ENCODE data around the gene IKZF3.
A peak's percentile ranks its signal among the peaks of the same experiment; 100 is the strongest.
"Not testable (repeated sequence)": the region's sequence is repeated elsewhere in the genome, so short reads cannot be mapped to it uniquely, and the experiment has no call there.

IKZF3 gene

DNA sequence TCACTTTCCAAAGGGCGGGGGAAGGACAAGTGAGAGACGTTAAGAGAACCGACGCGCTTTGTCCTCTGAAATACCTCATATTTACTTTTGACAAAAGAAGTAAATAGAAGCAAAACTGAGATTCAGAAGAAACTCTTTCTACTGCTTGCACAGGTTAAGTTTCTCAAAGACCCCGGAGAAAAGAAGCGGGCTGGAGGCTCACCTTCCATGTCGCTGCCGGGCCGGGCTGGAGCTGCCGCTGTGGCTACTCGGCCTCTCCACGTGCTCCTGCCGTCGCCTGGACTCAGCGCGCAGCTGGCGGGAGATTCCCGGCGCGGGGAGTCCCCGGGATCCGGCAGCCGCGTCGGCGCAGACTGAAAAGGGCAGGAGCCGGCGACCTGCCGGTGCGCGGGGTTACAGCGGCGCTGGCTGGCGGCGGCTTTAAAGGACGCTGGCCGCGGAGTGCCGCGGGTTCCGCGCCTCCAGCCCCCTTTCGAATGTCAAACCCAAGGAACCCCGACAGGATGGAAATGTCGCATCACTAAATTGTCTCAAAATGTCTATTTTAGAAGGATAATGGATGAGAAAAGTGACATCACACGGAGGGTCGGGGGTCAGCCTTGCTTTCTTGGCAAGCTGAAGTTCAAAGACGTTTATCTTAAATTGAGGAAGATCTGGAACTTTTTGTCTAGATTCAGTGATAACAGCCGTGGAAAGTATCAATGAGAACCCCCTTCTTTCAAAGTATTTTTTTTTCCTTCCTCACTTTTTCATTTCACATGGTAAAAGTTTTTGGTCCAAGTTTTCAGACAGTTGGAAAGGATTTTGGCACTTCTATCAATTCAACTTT is at the start of gene IKZF3:
Gene IKZF3 (minus strand): TSS at position 395 of the 829 bp plus-strand sequence. CDS start 186 bp downstream, at position 209.
- peak; percentile 44 to 47 for ATAC-seq

DNA sequence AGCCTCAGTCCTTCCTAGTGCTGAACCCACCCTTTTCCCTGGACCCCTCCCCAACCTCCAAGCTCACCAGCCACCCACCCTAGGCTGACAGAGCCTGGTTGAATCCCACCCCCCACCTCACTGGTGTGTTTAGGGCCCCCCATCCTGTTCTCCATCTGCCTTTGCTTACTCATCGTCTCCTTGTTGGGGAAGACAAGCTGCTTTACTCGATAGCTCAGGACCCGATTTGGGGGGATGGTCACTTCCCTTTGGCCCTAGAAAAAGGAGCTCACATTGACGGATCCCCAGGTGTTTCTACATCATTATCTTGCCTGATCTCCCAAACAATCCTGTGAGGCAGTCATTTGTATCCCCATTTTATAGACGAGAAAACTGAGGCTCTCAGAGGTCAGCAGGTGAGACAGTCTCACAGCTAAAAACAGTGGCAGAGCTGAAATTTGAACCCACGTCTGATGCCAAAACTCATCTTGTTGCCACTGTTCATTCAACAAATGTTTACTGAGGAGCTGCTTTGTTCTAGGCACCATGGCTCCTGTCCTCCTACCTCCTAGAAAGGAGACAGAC is 44.8 kb upstream of the IKZF3 start:
- ATAC-seq = no peak

DNA sequence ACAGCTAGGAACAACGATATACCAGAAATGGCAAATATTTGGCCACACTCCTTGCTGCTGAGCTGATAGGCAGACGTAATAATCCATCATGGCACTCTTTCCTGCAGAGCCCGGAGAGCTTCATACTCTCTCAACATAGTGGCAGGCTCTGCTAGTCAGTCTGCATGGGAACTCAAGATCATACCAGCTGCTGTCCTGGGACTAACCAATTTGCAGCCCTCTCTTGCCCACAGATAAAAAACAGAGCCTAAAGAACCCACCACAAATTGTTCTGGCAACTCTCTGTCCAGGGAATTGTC is 40.8 kb upstream of the IKZF3 start:
- no peak for ATAC-seq

DNA sequence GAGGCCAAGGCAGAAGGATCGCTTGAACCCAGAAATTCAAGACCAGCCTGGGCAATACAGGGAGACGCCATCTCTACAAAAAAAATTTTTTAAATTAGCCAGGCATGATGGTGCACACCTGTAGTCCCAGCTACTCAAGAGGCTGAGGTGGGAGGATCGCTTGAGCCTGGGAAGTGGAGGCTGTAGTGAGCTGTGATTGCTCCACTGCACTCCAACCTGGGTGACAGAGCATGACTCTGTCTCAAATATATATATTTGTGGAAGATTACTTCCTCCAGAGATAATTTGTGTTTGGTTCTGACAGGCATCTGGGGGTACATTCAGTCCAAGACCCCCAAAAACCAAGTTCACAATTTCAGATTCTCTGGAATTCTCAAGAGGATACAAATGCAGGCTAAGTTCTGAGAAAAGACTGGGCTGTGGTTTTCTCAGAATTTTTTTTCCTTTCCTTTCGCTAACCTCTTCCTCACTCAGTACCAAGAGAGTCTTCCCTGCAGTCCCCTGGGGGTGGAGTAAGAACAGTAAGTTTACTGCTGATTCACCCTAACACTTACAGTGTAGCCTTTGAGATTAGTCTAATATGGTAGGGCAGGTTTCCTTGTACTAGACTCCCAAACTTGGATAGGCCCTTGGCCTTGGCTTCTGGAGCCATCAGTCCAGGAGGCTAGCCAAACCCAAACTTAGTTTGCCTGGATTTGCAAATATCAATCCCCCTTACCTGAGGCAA is 39.2 kb upstream of the IKZF3 start:
- ATAC-seq = peak; percentile 58 to 80

DNA sequence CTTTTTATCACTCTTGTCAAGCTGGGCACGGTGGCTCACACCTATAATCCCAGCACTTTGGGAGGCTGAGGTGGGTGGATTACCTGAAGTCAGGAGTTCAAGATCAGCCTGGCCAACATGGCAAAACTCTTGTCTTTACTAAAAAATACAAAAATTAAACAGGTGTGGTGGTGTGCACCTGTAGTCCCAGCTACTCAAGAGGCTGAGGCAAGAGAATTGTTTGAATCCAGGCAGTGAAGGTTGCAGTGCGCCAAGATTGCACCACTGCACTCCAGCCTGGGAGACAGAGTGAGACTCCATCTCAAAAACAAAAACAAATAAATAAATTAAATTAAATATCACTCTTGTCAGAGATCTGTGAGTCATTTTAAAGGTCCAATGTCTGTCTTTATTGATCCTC is 37.9 kb upstream of the IKZF3 start:
- not testable (repeated sequence) for ATAC-seq

DNA sequence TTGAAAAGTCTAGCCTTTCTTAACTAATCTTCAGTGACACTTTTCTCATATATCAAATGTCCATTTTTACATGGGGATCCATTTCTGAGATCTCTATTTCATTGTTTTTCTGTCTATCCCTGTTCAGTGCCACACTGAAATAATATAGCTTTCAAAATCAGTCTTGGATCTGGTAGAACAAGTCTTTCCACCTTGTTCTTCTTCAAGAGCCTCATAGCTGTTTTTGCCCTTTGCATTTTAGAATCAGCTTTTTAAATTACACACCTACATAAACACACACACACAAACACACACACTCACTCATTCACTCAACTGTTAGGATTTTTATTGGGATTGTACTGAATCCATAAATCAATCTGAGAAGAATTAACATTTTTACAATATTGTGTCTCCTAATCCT is 35.1 kb upstream of the IKZF3 start:
- no peak for ATAC-seq

DNA sequence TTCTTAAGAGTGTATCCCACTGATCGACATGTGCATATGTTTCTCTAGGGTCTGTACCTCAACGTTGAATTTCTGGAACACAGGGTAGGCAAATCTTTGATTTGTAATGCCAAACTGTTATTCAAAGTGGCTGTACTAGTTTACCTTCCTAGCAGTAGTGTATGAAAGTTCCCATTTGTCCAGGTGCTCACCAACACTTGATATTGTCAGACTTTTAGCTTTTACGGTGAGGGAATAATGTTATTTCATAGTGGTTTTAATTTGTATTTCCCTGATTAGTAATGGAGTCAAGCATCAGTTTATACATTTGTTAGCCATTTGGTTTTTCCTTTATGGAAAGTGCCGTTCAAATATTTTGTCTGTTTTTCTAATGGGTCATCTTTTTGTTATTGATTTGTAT is 34.0 kb upstream of the IKZF3 start:
- ATAC-seq = no peak

DNA sequence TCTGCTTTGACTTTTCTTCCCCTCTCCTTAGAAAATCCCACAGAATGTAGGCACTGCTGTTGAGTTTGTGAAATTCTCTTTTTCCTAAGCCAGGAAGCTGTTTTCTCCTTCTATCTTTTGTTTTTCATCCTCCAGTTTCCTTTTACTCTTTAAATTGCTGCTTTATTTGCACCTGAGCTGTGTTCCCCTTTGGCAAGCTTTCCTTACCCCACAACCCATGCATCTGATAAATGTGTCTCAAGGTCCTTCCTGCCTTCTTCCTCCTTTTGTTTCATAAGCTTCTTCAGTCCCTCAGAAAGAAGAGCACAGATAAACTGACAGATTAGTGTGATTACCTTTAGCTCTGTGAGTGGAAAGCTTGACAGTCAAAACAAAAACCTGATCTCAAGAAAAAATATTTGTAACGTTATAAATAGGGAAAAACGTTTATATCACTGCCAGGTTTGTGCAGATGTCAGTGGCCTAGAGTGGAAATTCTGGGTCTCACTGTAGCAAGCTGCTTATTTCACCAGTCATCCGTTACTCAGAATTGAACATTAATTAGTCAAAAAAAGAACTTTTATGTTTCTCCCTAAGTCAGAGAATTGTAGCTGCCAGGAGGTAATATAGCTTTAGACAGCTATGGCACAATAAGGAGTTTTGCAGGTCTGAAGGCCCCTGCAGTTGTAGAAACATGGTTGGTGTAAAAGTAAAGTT is 30.7 kb upstream of the IKZF3 start:
- peak in 1 of 2 donors; percentile 49 for ATAC-seq

DNA sequence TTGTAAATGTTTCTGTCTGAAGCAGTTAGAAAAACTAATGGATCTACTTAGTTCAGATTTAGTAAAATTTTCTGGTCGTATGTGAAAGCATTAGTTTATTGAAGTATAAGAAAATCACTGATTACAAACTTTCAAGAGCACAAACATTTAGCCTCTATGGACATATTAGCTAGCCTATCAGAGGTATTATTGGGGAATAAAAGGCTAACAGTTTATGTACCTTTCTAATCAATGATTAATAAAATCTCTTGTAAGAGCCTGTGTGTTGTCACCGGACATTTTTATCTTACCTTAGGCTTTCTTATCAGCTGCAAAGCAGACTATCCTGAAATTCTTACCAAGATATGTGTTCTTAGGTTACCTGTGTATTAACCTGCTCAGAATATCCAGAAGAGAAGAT is 25.1 kb upstream of the IKZF3 start:
- no peak for ATAC-seq

DNA sequence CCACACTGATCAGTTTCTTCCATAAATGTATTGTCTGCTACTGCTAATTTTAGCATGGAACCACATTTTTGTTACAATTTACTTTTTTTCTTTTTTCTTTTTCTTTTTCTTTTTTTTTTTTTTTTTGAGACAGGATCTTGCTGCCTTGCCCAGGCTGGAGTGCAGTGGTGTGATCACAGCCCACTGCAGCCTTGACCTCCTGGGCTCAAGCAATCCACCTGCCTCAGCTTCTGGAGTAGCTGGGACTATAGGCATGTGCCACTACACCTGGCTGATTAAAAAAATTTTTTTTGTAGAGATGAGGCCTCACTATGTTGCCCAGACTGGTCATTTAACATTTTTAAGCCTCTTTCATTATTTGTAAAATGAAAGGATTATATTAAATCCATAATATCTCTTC is 23.0 kb upstream of the IKZF3 start:
- no peak for ATAC-seq

DNA sequence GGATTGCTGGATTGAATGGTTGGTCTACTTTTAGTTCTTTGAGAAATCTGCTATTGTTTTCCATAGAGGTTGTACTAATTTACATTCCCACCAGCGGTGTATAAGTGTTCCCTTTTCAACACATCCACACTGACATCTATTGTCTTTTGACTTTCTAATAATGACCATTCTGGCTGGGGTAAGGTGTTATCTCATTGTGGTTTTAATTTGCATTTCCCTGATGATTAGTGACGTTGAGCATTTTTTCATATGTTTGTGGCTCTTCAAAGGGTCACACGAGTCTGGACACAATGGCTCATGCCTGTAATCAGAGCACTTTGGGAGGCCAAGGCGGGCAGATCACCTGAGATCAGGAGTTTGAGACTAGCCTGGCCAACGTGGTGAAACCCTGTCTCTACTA is 22.0 kb upstream of the IKZF3 start:
- ATAC-seq = not testable (repeated sequence)

DNA sequence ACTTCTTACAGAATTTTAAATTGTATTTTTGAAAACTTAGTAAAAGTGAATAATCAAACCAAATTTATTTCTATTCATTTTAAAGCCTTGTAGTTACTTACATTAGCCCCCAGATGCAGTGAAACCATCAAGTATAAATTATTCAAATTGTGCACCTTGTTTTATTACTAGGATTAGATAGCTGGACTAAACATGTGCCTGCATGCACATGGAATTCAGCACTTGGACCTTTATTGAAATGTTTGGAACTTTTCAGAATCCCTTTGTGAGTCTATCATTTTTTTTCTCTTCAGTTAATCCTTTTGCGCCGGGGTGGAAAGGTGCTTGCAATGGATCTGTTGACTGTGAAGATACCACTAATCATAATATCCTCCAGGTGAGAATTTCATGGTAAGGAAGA is 8.6 kb upstream of the IKZF3 start:
- ATAC-seq = no peak

DNA sequence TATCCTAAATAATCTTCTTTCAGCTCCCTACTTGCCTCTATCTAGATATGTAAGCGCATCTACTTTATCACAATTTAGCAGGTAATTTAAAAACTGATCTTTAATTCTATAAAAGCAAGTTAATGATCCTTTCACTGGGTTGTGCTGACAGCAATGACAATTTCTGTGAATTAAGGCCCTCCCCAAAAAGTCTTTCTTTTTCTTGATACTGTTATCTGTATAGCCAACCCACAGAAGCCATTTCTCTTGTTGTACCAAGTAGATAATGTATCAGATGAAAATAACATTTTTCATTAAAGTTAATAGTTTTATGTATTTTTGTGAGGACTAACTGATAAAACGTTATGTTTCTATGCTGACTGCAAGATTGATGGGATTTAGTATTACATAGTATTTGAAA is 7.7 kb upstream of the IKZF3 start:
- ATAC-seq = no peak

DNA sequence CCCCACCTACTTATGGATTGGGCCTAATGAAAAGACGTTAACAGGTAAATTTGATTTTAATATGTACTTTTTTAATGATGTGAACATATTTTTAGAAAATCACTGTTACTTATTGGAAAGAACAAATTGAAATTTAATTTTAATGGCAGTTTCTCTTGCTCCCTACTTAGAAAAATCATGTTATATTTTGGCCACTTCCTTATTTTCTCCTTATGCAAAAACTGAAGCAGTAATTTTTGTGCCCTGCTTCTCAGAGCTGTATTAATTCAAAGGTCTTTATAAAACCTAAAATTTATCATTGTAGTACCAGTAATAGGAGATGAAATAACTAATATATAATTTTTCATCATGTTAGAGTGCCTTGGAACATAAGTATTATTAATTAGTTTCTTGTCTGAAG is 6.7 kb upstream of the IKZF3 start:
- no peak for ATAC-seq

DNA sequence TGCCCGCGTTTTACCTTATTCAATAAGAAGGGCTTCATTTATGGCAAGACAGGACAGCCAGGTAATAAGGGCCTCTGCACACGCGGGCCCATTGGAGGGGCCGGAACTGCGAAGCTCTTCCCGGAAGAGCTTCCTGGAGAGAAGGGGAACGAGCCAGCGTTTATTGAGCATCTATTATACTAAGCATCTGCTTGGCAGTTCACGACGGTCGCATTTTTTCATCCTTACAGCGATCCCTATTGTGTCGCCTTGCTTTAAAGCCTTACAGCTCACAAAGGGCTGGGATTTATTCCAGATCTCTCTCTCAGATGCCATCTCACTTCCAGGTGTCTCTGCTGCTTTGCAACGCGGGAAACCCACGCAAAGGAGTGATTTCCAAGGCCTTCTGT is 4.4 kb upstream of the IKZF3 start:
- no peak for ATAC-seq

DNA sequence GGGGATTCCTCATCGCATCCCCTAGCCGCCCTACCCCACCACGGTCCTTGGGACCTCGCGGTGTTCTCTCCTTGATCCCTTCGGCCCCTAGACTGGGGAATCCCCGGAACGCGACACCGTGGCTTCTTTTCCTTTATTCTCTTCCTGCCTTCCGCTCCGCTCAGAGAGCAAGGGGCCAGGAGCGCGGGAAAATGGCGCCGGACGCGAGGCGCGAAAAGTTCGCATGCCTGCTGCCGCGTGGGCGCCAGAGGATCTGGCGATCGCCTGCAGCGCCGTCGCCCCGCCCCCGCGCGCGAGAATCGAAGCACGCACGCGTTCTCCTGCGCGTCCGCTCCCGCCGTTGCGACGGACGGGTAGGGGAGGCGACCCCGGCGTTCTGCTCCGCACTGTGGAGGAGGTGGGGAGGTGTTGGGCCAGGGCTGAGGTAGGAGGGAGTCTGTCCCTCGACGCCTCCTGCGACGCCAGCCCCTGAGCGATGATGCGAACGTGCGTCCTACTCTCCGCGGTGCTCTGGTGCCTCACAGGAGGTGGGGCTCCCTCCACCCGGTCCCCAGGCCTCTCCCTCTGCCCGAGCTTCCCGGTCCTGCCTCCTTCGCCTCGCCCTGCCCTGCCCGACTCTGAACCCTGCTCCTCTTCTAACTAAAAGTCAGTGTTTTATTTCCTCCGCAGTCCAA is 3.9 kb upstream of the IKZF3 start, which contains the start of gene ZPBP2:
Gene ZPBP2 (plus strand): TSS at position 323 of the 674 bp plus-strand sequence. CDS start 153 bp downstream, at position 476.
- no peak for ATAC-seq

DNA sequence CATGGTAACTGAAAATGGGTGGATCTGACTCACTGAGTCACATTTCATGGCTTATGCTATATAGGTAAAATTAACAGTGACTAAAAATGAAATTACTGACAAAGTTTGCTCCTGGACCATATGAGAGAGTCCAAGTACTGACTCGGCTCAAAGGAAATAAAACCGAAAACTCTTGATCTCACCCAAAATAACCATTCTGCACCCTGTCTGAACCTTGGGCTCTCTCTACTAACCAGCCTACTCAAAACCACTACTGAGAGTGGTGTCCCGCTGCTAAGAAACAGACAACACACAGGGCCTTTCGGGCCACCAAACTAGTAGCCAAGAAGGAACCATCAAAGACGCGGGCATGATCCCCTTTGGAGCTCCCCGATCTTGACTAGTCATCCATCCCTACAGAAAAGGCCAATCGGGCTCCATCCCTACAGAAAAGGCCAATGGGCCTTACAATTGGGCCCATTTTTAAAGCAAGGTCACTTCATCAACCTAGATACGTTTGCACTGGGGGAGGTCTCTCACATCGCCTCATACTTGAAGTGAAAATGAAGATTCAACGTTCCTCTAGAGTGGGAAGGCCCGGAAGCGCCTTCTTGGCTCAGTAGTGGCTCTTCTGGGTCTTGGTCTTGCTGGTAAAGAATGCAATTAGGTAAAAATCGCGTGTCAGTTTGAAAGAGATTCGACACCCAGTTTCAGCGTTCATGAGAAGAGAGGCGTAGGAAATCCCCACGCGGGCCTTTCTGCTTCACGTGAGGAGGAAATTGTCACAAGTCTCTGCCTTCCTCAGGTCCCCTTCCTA is 3.2 kb upstream of the IKZF3 start:
- ATAC-seq = peak; percentile 85 to 89

DNA sequence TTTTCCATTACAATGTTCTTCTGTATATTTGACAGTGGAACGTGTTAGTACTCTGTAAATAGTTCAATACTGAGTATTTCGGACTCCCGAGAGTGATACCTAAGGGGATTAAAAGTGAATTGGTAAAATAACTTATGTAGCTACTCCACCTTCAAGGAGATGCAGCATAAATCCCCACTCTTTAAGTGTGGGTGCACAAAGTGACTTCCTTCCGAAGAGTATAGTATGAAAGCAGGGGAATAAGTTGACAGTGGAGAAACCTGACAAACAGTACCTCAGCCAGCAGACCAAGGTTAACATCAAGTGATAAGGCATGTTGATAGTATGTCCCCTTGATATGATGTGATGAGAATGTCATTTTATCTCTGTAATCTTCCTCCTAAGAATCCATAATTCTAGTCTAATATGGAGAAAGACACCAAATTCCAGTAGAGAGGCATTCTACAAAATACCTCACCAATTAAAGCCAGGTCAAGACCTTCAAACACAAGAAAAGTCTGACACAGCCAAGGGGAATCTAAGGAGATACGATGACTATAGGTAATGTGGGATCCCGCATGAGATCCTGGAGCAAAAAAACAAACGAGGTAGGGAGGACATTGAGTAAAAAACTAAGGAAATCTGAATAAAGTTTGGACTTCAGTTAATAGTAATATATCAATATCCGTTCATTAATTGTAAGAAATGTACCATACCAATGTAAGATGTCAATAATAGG is 2.1 kb upstream of the IKZF3 start:
- ATAC-seq = no peak

DNA sequence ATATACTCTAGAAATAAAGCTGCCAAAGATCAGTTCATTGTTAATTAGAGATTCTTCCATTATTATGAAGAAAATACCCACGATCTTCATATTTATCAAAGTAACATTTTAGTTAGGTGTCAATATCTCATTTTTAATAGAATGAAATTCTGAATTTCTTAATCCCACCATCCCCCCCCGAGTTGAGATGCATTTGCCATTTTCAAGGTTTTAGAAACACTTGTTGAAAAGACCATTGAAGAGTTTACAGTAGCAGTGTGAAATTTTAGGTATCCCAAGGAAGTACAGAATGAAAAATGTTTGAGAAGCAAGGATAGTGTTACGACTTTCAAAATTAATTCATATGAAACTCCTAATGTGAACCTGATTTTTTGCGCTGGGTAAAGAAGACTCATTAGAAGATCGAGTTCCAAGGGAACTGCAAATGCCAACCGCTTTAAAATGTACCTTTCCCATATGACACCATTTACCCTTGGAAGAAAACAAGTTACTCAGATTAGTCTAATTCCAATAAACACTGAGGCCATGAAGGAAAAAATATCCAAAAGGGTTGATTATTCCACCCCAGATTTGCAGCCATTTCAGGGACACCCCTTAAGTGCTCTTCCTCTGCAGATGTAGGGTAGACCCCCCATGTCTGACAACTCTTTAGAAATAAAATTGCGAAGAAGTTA is 731 bp downstream of the IKZF3 start:
- ATAC-seq = no peak

DNA sequence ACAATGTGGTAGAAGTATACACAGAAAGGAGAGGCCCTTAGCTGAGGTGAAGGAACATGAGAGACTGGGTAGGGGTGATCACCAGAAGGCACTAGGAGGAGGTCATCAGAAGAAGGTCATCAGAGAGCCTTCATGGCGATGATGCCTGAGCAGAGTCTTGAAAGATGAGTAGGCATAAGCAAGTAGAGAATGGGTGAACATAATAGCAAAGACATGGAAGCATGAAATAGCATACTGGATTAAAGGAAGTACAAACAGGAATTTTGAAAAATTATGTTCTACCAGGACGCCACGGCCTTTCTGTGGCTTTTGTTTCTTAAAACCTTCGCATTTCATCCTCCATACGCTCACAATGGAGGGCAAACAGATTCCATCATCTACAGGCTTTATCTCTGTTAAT is 2.9 kb downstream of the IKZF3 start:
- no peak for ATAC-seq
